Measurements from ENCODE around the gene PHACTR3.

PHACTR3 gene

GRCh38 chr20:59782986-59783640, 178.8 kb downstream of the PHACTR3 start:
- TF ChIP-seq CTCF (conservative IDR thresholded peaks at IDR 0.05; ENCODE audit: control insufficient read depth, insufficient read depth, low read depth, low read length): peak; percentile 80

GRCh38 chr20:59783641-59784010, 179.3 kb downstream of the PHACTR3 start:
- H3K4me3 ChIP-seq (ENCODE audit: control insufficient read depth, low read depth, low read length): no peak overlapping the region
- DNase-seq (ENCODE audit: low read depth): no peak
- no peak for TF ChIP-seq CTCF (conservative IDR thresholded peaks at IDR 0.05; ENCODE audit: control insufficient read depth, insufficient read depth, low read depth, low read length)

More at GRCh38 chr20:59782986-59783640, 178.8 kb downstream of the PHACTR3 start:
- no peak overlapping the region for H3K4me3 ChIP-seq (ENCODE audit: control insufficient read depth, low read depth, low read length)
- peak; percentile 32 for DNase-seq (ENCODE audit: low read depth)

- no peak overlapping the region for H3K4me3 ChIP-seq (ENCODE audit: control insufficient read depth, low read depth, low read length)
- no peak for DNase-seq (ENCODE audit: low read depth)
- TF ChIP-seq CTCF (conservative IDR thresholded peaks at IDR 0.05; ENCODE audit: control insufficient read depth, insufficient read depth, low read depth, low read length): no peak
Measured at GRCh38 chr20:59784365-59784764, 180.0 kb downstream of the PHACTR3 start.

GRCh38 chr20:59784791-59785668, 180.7 kb downstream of the PHACTR3 start:
- no peak for DNase-seq (ENCODE audit: low read depth)
- no peak for TF ChIP-seq CTCF (conservative IDR thresholded peaks at IDR 0.05; ENCODE audit: control insufficient read depth, insufficient read depth, low read depth, low read length)
- H3K4me3 ChIP-seq (ENCODE audit: control insufficient read depth, low read depth, low read length): no peak overlapping the region

- DNase-seq (ENCODE audit: low read depth): no peak
- TF ChIP-seq CTCF (conservative IDR thresholded peaks at IDR 0.05; ENCODE audit: control insufficient read depth, insufficient read depth, low read depth, low read length): no peak
- H3K4me3 ChIP-seq (ENCODE audit: control insufficient read depth, low read depth, low read length): no peak overlapping the region
Measured at GRCh38 chr20:59785669-59785959, 181.3 kb downstream of the PHACTR3 start.

DNA sequence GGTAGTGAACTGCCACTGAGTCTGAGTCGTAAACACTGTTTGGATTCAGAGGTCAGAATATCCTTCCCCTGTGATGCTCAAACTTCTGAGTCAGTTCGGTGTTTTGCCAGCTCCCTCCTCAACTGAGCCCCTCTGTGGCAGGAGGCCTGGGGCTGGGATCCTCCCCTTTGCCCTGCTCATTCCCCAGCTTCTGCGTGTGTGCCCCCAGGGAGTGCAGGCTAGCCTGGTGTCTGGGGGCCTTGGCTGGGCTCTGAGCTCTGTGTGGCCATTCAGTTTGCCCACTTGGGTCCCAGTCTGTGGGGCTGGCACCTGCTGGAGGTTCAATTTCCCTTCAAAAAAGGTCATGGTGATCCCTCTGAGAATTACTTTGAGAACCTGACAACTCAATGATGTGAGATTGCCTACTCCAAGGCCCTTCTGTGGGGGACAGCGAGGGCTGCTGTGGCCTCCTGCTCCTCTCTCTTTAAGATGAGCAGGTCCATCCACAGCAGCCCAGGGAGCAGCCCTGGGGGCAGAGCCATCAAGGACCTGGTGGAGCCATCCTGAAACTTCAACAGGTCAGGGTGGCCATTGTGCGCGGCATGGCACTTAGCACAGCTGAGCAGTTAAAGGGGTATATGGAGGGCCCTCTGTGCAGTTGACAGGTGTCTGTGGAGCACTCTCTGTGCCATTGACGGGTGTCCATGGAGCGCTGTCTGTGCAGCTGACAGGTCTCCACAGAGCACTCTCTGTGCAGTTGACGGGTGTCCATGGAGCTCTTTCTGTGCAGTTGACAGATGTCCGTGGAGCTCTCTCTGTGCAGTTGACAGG, 181.9 kb downstream of the PHACTR3 start:
- H3K4me3 ChIP-seq (ENCODE audit: control insufficient read depth, low read depth, low read length): no peak overlapping the region
- no peak for TF ChIP-seq CTCF (conservative IDR thresholded peaks at IDR 0.05; ENCODE audit: control insufficient read depth, insufficient read depth, low read depth, low read length)
- no peak for DNase-seq (ENCODE audit: low read depth)
